Activated T-cell treated with anti-CD3 and anti-CD28 coated beads, Interleukin-2, amount 50 U/mL, for 4 hours (primary cell): ENCODE data around the gene SNRPA1. TPM values are rescaled to one million over a fixed set of nuclear protein-coding genes. Genes with fewer than 3 reads are reported as not detected.

Experiments used
- ATAC-seq, 2 donors: fragments of 200-7000 bp; cut with Tn5 transposase; one replicate each; pipeline ENCODE4 v1.10.0; 2021
- DNase-seq: peaks from one replicate; pipeline ENCODE4 v3.0.0-alpha.2; 2020
- H3K27me3 Mint-ChIP-seq: one replicate; pipeline ENCODE4 v1.8.0; 2021; ENCODE audit warnings: low read depth, mixed read lengths
- H3K36me3 Mint-ChIP-seq: one replicate; pipeline ENCODE4 v1.8.0; 2022; ENCODE audit warnings: mixed read lengths; ENCODE audit not compliant: insufficient read depth
- H3K4me1 Mint-ChIP-seq: one replicate; pipeline ENCODE4 v1.8.0; 2021; ENCODE audit warnings: low read depth, mixed read lengths
- H3K4me3 Mint-ChIP-seq: one replicate; pipeline ENCODE4 v1.8.0; 2021; ENCODE audit warnings: mild to moderate bottlenecking, moderate library complexity, mixed read lengths
- H3K9me3 Mint-ChIP-seq: one replicate; pipeline ENCODE4 v1.8.0; 2021; ENCODE audit warnings: mixed read lengths
- total RNA-seq, 3 donors: library from RNA; stranded (reverse); gene quantifications; one replicate each; pipeline ENCODE4 v1.2.1, GENCODE V29; 2021

SNRPA1 gene
- total RNA-seq, 3 donors from 2014 or later: 229 to 264 (median 233) TPM

- DNase-seq (no peak), ATAC-seq (no peak)
- Mint-ChIP-seq H3K4me1 (no peaks in the 10 kb centered on the region), H3K4me3 (no peak overlapping the region), H3K9me3 (no peaks in the 10 kb centered on the region), H3K27me3 (no peaks in the 10 kb centered on the region), H3K36me3 (peaks cover 20% of the 10 kb centered on the region)
Measured at GRCh38 chr15:101266787-101267186, 28.3 kb downstream of the SNRPA1 start.

DNA sequence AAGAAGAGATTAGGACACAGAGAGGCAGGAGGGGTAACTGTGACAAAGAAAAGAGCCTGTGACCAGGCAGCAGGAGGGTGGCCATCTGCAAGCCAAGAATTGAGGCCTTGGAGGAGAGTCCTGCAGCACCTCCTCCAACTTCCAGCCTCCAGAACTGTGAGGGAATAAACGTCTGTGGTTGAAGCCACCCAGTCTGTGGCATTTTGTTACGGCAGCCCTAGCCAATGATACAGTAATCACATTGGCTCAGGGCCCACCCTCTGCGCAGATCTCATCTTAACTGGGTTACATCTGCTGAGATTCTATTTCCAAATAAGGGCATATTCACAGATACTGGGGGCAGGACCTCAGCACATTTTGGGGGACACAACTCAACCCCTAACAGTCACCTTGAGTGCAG, 29.0 kb downstream of the SNRPA1 start:
- Mint-ChIP-seq H3K36me3 (peaks cover 13% of the 10 kb centered on the region), H3K27me3 (no peaks in the 10 kb centered on the region)

DNA sequence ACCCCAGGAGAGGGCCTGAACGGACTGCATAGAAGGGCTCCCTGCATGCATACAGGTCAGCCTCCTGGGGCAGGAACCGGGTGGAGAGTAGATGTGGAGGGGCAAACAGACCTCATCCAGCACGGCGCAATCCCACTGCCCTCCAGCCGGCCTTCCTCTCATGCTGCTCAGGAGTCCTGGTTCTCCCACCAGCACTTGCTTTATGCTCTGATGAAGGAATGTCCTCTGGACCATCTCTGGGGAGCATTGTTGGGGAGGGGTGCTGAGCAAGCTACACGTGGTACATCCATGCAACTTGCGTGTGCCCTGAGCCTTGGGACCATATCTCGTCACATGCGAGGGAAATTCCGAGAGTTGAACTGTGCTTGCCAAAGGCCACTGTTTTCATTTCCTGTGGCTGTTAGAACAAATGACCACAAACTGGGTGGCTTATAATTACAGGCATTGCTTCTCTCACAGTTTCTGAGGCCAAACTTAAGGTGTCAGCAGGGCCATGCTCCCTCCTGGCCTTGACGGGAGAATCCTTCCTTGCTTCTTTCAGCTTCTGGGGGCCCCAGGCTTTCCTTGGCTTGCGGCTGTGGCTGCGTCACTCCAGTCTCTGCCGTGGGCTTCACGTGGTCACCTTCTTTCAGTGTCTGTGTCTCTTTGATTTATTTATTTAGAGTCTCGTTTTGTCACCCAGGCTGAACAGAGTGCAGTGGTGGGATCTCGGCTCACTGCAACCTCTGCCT, 30.0 kb downstream of the SNRPA1 start:
- no peaks in the 10 kb centered on the region for H3K27me3 Mint-ChIP-seq
- H3K4me3 Mint-ChIP-seq: no peak overlapping the region
- no peaks in the 10 kb centered on the region for H3K4me1 Mint-ChIP-seq
- H3K36me3 Mint-ChIP-seq: peaks cover 10% of the 10 kb centered on the region
- ATAC-seq: no peak
- DNase-seq: no peak
- no peaks in the 10 kb centered on the region for H3K9me3 Mint-ChIP-seq

More for the DNA sequence above, 29.0 kb downstream of the SNRPA1 start:
- Mint-ChIP-seq H3K4me3 (no peak overlapping the region), H3K9me3 (no peaks in the 10 kb centered on the region), H3K4me1 (no peaks in the 10 kb centered on the region)
- ATAC-seq (no peak), DNase-seq (no peak)

DNA sequence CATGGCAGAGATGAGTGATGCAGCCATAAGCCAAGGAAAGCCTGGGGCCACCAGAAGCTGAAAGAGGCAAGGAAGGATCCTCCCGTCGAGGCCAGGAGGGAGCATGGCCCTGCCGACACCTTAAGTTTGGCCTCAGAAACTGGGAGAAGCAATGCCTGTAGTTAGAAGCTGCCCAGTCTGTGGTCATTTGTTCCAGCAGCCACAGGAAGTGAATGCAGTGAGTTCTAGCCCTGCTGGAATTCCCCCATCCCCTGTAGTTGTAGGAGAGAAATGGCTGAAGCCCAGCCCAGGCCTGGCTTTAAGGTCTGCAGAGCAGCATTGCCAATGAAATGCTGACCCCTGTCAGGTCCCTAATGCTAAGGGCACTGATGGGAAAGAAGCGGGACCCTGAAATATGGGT, 31.0 kb downstream of the SNRPA1 start:
- Mint-ChIP-seq H3K4me1 (no peaks in the 10 kb centered on the region), H3K9me3 (no peaks in the 10 kb centered on the region), H3K27me3 (no peaks in the 10 kb centered on the region), H3K4me3 (no peak overlapping the region), H3K36me3 (peaks cover 3% of the 10 kb centered on the region)
- DNase-seq: no peak
- no peak for ATAC-seq

GRCh38 chr15:101262551-101262950, 32.5 kb downstream of the SNRPA1 start:
- peaks cover 2% of the 10 kb centered on the region for H3K27me3 Mint-ChIP-seq
- no peak overlapping the region for H3K4me3 Mint-ChIP-seq
- ATAC-seq: no peak
- DNase-seq: no peak
- no peaks in the 10 kb centered on the region for H3K9me3 Mint-ChIP-seq
- no peaks in the 10 kb centered on the region for H3K36me3 Mint-ChIP-seq
- H3K4me1 Mint-ChIP-seq: peaks cover 2% of the 10 kb centered on the region

DNA sequence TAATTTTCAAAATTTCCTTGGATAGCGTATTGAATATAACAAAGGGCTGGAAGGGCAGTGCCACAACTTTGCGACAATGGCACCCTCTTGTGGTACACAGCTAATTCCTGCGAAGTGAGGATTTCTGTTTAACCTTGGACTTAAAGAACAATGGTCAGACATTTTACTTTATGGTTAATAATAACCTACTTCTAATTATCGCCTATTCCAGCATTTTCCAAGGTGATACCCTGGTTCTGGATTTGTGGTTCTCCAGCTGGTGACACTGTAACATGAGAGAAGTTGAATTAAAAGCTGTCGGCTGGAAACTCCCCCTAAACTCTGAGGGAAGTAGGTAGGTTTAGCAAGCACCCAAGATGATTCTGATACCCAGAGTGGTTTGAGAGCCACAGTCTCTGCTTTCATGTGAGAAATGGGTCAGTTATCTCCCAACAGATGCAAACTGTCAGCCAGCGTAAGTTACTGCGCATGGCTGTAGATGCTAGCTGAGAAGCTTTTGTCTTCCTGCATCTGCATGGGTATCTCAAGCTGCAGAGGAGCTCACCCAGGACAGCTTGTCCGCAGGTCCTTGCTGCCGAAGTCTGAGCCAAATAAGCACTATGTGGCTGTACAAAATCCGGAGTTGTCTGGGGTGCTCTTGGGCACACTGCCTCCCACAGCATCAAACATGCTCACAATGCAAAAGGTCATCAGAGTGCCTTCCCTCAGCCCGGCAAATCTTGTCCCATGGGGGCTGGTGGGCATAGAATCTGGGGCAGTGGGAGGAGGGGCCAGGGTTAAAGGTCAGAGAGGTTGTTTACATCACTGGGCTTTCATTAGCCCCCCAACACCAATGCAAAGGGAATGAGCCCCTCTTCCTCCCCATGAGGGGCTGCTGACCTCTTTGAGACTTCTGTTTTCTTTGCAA, 36.6 kb downstream of the SNRPA1 start:
- DNase-seq (peak; percentile 50), ATAC-seq (peak; percentile 39 to 52)
- H3K4me3 Mint-ChIP-seq: no peak overlapping the region
- H3K27me3 Mint-ChIP-seq: peaks cover 2% of the 10 kb centered on the region
- H3K4me1 Mint-ChIP-seq: peaks cover 16% of the 10 kb centered on the region
- no peaks in the 10 kb centered on the region for H3K36me3 Mint-ChIP-seq
- no peaks in the 10 kb centered on the region for H3K9me3 Mint-ChIP-seq

GRCh38 chr15:101256757-101257156, 38.3 kb downstream of the SNRPA1 start:
- ATAC-seq: no peak
- DNase-seq: no peak
- Mint-ChIP-seq H3K4me1 (peaks cover 27% of the 10 kb centered on the region), H3K36me3 (no peaks in the 10 kb centered on the region), H3K4me3 (no peak overlapping the region), H3K9me3 (no peaks in the 10 kb centered on the region), H3K27me3 (peaks cover 2% of the 10 kb centered on the region)

DNA sequence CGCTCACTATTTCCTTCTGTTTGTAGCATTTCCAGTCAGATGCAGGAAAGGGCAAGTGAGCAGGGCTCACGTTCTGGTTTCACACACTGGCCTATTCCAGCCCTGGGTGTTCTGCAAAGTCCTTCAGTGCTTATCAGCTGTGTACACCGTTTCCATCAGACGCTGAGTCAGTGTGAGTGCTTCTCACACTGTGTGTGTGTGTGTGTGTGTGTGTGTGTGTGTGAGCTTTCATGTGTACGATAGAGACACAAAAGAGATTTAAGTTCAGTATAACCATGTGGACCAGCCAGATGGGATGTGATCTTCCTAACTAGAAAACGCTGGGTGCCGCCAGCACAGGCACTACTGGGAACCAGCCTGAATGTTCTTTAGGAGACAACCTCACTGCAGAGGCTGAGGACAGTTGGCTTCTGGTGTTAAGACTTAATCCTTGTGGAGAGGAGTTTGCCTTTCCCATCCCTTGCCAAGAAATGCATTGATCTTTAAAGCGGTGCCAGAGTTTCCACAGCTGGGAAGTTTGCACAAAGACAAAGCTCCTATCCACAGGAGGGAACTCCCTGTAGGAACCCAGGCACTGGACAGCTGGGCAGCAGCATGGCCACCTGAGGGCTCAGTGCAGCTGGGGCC, 39.3 kb downstream of the SNRPA1 start:
- DNase-seq: no peak
- Mint-ChIP-seq H3K36me3 (peaks cover under 1% of the 10 kb centered on the region), H3K27me3 (peaks cover 2% of the 10 kb centered on the region), H3K4me1 (peaks cover 27% of the 10 kb centered on the region), H3K4me3 (no peak overlapping the region), H3K9me3 (no peaks in the 10 kb centered on the region)
- ATAC-seq: no peak

GRCh38 chr15:101255051-101255395, 40.0 kb downstream of the SNRPA1 start:
- ATAC-seq (no peak), DNase-seq (no peak)
- H3K9me3 Mint-ChIP-seq: no peaks in the 10 kb centered on the region
- H3K4me3 Mint-ChIP-seq: no peak overlapping the region
- peaks cover 32% of the 10 kb centered on the region for H3K4me1 Mint-ChIP-seq
- H3K27me3 Mint-ChIP-seq: peaks cover 2% of the 10 kb centered on the region
- H3K36me3 Mint-ChIP-seq: peaks cover 6% of the 10 kb centered on the region

GRCh38 chr15:101254157-101255050, 40.6 kb downstream of the SNRPA1 start:
- peaks cover 38% of the 10 kb centered on the region for H3K4me1 Mint-ChIP-seq
- H3K27me3 Mint-ChIP-seq: peaks cover 2% of the 10 kb centered on the region
- ATAC-seq (no peak), DNase-seq (no peak)
- no peaks in the 10 kb centered on the region for H3K9me3 Mint-ChIP-seq
- H3K36me3 Mint-ChIP-seq: peaks cover 10% of the 10 kb centered on the region
- no peak overlapping the region for H3K4me3 Mint-ChIP-seq

- DNase-seq (no peak), ATAC-seq (peak in 1 of 2 donors; percentile 9)
- Mint-ChIP-seq H3K27me3 (no peaks in the 10 kb centered on the region), H3K9me3 (no peaks in the 10 kb centered on the region), H3K4me1 (peaks cover 48% of the 10 kb centered on the region), H3K4me3 (peak overlapping the region; percentile 89), H3K36me3 (peaks cover 17% of the 10 kb centered on the region)
Measured at GRCh38 chr15:101252836-101253235, 42.2 kb downstream of the SNRPA1 start.

DNA sequence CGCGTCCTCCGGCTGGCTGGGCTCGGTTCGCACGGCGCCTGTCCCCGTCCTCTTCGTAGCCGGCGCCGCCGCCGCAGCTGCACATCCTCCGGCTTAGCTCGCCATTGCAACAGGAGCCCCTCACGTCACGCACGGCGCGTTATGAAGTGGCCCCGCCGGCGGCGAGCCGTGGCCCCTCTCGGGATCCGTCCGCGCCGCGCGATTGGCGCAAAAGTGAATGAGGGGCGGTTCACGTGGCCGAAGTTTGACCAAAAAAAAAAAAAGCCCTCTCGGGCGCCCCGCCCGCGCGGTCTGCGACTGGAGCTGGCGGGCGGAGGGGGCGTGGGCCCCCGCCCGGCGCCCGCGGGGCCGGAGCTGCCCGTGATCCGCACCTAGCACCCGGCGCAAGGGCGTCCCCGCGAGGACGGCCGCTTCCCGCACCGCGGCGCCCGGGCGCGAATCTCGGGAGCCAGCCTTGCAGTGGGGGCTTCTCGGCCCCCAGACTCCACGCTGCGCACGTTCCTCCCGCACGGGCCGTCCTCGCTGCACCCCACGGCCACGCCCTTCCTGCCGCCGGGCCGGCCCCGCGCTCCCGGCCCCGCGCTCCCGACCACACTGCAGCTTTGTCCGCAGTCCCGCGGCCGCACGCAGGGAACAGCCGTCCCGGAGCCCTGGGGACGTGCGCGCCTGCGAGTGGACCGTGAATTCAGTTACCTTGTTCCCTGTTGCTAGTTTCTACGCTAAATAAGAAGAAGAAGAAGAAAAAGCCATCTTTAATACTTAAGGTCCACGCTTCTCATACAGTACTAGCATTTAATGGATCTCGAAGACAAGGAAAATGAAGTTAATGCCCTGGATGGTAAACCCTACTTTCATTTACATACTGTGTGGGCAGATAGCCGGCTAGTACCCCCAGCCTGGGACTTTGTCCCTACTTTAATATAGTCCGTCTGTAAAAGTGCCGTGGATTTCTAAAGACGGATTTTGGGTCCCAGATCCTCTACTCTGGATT, 42.9 kb downstream of the SNRPA1 start, which contains the start of gene CHSY1:
Gene CHSY1, minus strand, starts transcription at position 219 of the 991 bp plus-strand sequence. CDS start 592 bp downstream, outside the sequence.
- no peaks in the 10 kb centered on the region for H3K27me3 Mint-ChIP-seq
- peak within 1 kb of the TSS; percentile 90 for H3K4me3 Mint-ChIP-seq
- H3K9me3 Mint-ChIP-seq: no peaks in the 10 kb centered on the region
- peak; percentile 69 to 73 for ATAC-seq
- peak; percentile 81 for DNase-seq
- peaks cover 56% of the 10 kb centered on the region for H3K4me1 Mint-ChIP-seq
- peaks cover 22% of the 10 kb centered on the region for H3K36me3 Mint-ChIP-seq
